Bronchial epithelial cell (primary cell): Measurements from ENCODE around the gene PRRT2. TPM values are rescaled to one million over a fixed set of nuclear protein-coding genes. Genes with fewer than 3 reads are reported as not detected.
A peak's percentile ranks its signal among the peaks of the same experiment; 100 is the strongest.

Experiments
- DNase-seq: peaks from one replicate; pipeline ENCODE4 v3.0.0-alpha.2; 2010; ENCODE audit warnings: low read depth
- FAIRE-seq: peaks from 2 replicates; lab custom pipeline; 2011; peaks lifted over from hg19 to GRCh38; lab: Jason Lieb, UNC
- H3K27me3 ChIP-seq: 2 replicates; pipeline ENCODE4 v1.5.1; 2011; ENCODE audit warnings: low read length; ENCODE audit not compliant: control insufficient read depth, insufficient read depth
- H3K36me3 ChIP-seq: 2 replicates; pipeline ENCODE4 v1.5.1; 2011; ENCODE audit warnings: low read length; ENCODE audit not compliant: control insufficient read depth, insufficient read depth
- H3K4me3 ChIP-seq: 2 replicates; pipeline ENCODE4 v1.5.1; 2011; ENCODE audit warnings: mild to moderate bottlenecking, low read depth, low read length, control low read depth
- total RNA-seq: library from RNA; depleted of rRNA; stranded (reverse); fragments of >200 nt; gene quantifications from 2 replicates; pipeline ENCODE4 v1.2.1, GENCODE V29; 2014
- TF ChIP-seq, protein P1 (sequence below): IDR thresholded peaks from 2 replicates; pipeline ENCODE4 v1.5.1; 2011; ENCODE audit warnings: mild to moderate bottlenecking, moderate library complexity, low read length, control low read depth, inconsistent platforms; ENCODE audit not compliant: insufficient read depth, severe bottlenecking

The PRRT2 gene
- total RNA-seq, 1 donor from 2014 or later, result not detected

DNA sequence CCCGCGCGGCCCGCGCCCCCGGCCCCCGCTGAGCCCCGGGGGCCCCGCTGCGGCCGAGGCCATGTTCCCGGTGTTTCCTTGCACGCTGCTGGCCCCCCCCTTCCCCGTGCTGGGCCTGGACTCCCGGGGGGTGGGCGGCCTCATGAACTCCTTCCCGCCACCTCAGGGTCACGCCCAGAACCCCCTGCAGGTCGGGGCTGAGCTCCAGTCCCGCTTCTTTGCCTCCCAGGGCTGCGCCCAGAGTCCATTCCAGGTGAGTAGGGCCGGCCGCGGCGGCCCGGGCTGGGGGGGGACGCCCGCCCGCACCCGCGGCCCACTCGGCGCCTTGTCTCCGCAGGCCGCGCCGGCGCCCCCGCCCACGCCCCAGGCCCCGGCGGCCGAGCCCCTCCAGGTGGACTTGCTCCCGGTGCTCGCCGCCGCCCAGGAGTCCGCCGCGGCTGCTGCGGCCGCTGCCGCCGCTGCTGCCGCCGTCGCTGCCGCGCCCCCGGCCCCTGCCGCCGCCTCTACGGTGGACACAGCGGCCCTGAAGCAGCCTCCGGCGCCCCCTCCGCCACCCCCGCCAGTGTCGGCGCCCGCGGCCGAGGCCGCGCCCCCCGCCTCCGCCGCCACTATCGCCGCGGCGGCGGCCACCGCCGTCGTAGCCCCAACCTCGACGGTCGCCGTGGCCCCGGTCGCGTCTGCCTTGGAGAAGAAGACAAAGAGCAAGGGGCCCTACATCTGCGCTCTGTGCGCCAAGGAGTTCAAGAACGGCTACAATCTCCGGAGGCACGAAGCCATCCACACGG is 5.2 kb upstream of the PRRT2 start:
- TF ChIP-seq, protein P1, sequence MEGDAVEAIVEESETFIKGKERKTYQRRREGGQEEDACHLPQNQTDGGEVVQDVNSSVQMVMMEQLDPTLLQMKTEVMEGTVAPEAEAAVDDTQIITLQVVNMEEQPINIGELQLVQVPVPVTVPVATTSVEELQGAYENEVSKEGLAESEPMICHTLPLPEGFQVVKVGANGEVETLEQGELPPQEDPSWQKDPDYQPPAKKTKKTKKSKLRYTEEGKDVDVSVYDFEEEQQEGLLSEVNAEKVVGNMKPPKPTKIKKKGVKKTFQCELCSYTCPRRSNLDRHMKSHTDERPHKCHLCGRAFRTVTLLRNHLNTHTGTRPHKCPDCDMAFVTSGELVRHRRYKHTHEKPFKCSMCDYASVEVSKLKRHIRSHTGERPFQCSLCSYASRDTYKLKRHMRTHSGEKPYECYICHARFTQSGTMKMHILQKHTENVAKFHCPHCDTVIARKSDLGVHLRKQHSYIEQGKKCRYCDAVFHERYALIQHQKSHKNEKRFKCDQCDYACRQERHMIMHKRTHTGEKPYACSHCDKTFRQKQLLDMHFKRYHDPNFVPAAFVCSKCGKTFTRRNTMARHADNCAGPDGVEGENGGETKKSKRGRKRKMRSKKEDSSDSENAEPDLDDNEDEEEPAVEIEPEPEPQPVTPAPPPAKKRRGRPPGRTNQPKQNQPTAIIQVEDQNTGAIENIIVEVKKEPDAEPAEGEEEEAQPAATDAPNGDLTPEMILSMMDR, result no peak
- Histone ChIP-seq H3K27me3 (no peaks in the 10 kb centered on the region), H3K4me3 (peak overlapping the region; percentile 63), H3K36me3 (peaks cover 13% of the 10 kb centered on the region)
- no peak for DNase-seq
- no peak for FAIRE-seq

DNA sequence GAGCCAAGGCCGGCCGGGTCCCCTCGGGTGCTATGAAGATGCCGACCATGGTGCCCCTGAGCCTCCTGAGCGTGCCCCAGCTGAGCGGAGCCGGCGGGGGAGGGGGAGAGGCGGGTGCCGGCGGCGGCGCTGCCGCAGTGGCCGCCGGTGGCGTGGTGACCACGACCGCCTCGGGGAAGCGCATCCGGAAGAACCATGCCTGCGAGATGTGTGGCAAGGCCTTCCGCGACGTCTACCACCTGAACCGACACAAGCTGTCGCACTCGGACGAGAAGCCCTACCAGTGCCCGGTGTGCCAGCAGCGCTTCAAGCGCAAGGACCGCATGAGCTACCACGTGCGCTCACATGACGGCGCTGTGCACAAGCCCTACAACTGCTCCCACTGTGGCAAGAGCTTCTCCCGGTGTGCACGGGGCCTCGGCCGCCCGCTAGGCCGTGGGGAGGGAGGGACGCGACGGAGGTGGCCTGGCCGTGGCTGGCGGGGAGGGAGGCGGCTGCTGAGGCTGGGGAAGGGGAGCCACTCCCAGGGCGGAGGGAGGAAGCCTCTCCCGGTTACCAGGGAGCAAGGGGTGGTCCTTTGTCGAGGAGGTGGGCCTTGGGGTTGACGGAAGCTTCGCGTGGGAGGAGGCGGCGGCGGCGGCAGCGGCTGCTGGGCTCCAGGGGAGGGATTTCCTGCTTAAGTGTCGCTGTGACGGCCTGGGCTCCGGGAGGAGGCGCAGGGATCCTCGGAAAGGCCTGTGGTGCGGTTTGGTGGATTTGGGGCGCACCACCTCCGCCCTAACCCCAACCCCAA is 4.4 kb upstream of the PRRT2 start:
- no peaks in the 10 kb centered on the region for H3K27me3 ChIP-seq
- DNase-seq (peak; percentile 79), FAIRE-seq (no peak)
- H3K36me3 ChIP-seq, result peaks cover 13% of the 10 kb centered on the region
- peak overlapping the region; percentile 63 for H3K4me3 ChIP-seq
- TF ChIP-seq, protein P1, result peak; percentile 75

DNA sequence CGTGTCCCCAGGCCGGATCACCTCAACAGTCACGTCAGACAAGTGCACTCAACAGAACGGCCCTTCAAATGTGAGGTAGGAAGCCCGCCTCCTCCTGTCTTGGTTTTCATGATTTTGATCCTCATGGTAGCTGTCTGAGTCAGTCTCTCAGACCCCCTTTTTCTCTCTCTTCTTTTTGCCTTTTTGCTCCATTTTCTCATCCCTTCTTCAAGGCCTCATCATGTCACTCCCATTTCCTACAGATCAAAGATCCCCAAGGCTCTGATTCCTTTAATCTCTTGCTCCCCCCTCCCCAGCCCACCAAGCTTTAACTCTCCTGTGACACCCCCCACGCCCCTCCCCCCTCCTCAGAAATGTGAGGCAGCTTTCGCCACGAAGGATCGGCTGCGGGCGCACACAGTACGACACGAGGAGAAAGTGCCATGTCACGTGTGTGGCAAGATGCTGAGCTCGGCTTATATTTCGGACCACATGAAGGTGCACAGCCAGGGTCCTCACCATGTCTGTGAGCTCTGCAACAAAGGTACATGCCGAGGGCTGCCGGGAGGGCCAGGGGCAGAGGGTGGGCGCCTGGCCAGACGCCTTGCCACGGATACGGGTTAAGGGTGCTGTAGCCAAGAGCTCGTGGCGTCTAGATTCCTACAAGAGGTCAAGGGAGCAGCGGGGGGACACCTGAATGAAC is 3.6 kb upstream of the PRRT2 start:
- TF ChIP-seq, protein P1, result no peak
- Histone ChIP-seq H3K36me3 (peaks cover 13% of the 10 kb centered on the region), H3K27me3 (no peaks in the 10 kb centered on the region), H3K4me3 (peak overlapping the region; percentile 63)
- DNase-seq (no peak), FAIRE-seq (no peak)

DNA sequence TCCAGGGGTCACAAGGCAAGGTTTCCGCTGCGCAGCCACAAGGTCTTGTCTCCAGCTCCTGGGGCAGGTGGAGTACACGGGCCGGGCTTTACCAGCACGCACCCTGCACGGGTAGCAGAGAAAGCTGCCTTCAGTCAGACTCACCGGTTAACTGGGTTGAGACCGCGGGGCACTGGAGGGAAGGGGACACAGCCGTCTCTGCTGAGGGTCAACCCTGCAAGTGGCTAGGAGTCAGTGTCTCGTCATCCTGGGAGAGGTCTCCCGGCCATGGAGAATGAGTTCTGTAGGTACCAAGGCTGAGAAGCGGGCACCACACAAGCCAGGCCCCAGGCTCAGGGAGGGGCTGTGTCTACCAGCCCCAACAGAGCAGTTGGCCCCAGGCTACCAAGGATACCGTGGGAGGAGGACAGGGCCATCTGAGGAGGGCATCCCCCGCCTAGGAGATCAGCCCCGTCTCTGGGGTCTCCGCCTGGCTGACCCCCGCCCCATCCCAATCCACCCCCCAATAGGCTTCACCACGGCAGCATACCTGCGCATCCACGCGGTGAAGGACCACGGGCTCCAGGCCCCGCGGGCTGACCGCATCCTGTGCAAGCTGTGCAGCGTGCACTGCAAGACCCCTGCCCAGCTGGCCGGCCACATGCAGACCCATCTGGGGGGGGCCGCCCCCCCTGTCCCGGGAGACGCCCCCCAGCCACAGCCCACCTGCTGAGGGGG is 2.8 kb upstream of the PRRT2 start:
- FAIRE-seq, result no peak
- no peaks in the 10 kb centered on the region for H3K27me3 ChIP-seq
- no peak for DNase-seq
- peaks cover 13% of the 10 kb centered on the region for H3K36me3 ChIP-seq
- TF ChIP-seq, protein P1, result no peak
- no peak overlapping the region for H3K4me3 ChIP-seq

DNA sequence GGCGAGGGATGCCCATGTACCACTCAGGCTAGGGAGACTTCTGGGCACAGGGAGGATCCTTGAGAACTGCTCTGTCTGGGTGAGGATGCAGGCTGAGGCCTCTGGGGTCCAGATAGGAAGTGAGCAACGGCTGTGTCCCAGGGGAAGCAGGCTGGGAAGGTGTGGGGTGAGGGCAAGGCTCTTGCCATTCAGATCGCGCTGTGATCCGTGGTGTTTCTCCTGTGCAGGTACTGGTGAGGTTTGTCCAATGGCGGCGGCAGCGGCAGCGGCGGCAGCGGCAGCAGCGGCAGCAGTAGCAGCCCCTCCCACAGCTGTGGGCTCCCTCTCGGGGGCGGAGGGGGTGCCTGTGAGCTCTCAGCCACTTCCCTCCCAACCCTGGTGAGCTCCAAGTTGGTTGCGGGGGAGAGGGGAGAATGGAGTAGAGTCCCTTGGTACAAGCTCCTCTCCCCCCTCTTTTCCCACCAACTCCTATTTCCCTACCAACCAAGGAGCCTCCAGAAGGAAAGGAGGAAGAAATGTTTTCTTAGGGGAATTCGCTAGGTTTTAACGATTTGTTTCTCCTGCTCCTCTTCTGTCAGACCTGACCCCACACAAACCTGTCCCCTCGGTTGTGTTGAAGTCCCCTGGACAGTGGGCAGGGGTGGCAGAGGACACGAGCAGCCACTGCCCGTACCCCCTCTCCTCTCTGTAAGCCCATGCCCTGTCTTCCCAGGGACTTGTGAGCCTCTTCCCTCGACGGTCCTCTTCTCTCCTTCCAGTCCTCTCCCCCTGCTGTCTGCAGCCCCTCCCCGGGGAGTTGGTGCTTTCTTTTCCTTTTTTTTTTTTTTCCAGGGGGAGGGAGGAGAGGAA is 1.9 kb upstream of the PRRT2 start:
- Histone ChIP-seq H3K27me3 (no peaks in the 10 kb centered on the region), H3K4me3 (no peak overlapping the region), H3K36me3 (peaks cover 13% of the 10 kb centered on the region)
- FAIRE-seq (no peak), DNase-seq (no peak)
- TF ChIP-seq, protein P1, result no peak
